ENCODE measurements around the gene SP100.

- TF ChIP-seq EP300 (IDR thresholded peaks at IDR 0.05; ENCODE audit: borderline replicate concordance) (no peak), USF1 (IDR thresholded peaks at IDR 0.05) (no peak), MAX (IDR thresholded peaks at IDR 0.05) (no peak), TAF1 (IDR thresholded peaks at IDR 0.05; ENCODE audit: low read depth) (no peak), REST (IDR thresholded peaks at IDR 0.05; ENCODE audit: low read depth) (no peak), TEAD4 (IDR thresholded peaks at IDR 0.05) (no peak), TCF12 (IDR thresholded peaks at IDR 0.05; ENCODE audit: low read depth) (no peak), RAD21 (IDR thresholded peaks at IDR 0.05; ENCODE audit: low read depth) (no peak), NFIC (IDR thresholded peaks at IDR 0.05) (no peak), CEBPB (IDR thresholded peaks at IDR 0.05) (no peak), YY1 (IDR thresholded peaks at IDR 0.05; ENCODE audit: low read depth) (no peak), EGR1 (IDR thresholded peaks at IDR 0.05) (no peak)
These were observed 167.6 kb downstream of the SP100 start for GRCh38 chr2:230583581-230583980.

Measured in Ishikawa (cell line).